Endothelial cell of umbilical vein (primary cell): ENCODE data around the gene RHOV. TPM values are rescaled to one million over a fixed set of nuclear protein-coding genes. Genes with fewer than 3 reads are reported as not detected.

Experiments
- BruUV-seq: library from RNA; stranded (reverse); fragments of 400-500 nt; replicated peaks from 2 replicates; lab custom pipeline; 2021; lab: Mats Ljungman, UMichigan
- CTCF ChIA-PET: fragments of 300-600, 350-600 bp; sonication (Branson Sonifier 250); formaldehyde crosslinking; loops from one replicate; lab custom pipeline; 2021; ENCODE audit warnings: antibody characterized with exemption, inconsistent platforms; lab: Charles Lee
- POLR2A ChIA-PET: fragments of 300-600, 350-600 bp; sonication (Branson Sonifier 250); formaldehyde crosslinking; loops from one replicate; lab custom pipeline; 2021; ENCODE audit warnings: antibody characterized with exemption, inconsistent platforms; lab: Charles Lee
- DNase-seq: peaks from one replicate; pipeline ENCODE4 v3.0.0-alpha.2; 2011; ENCODE audit warnings: low read depth, low spot score
- FAIRE-seq: peaks from 2 replicates; lab custom pipeline; 2011; peaks lifted over from hg19 to GRCh38; lab: Jason Lieb, UNC
- H2AFZ ChIP-seq: 2 replicates; pipeline ENCODE4 v1.6.0; 2012; ENCODE audit warnings: low read depth, low read length, control low read depth, inconsistent platforms
- H3K27ac ChIP-seq: 2 replicates; pipeline ENCODE4 v1.5.1; 2011; ENCODE audit warnings: low read depth, mild to moderate bottlenecking, control low read depth, low read length, moderate library complexity; ENCODE audit not compliant: insufficient read depth
- H3K27me3 ChIP-seq, 2 experiments: 2 replicates each; pipeline versions ENCODE4 v1.6.0 to v1.6.1; 2011; ENCODE audit warnings: low read length in 2 of 2, mixed read lengths in 1 of 2; ENCODE audit not compliant: control insufficient read depth in 2 of 2, insufficient read depth in 2 of 2
- H3K36me3 ChIP-seq, 2 experiments: 2 replicates in 1 of 2; 3 replicates in 1 of 2; pipeline ENCODE4 v1.5.1; 2011; ENCODE audit warnings: low read length in 2 of 2, mild to moderate bottlenecking in 1 of 2, moderate library complexity in 1 of 2; ENCODE audit not compliant: control insufficient read depth in 2 of 2, insufficient read depth in 2 of 2; ENCODE audit errors: extremely low read depth in 1 of 2
- H3K4me1 ChIP-seq: 3 replicates; pipeline ENCODE4 v1.5.1; 2011; ENCODE audit warnings: mild to moderate bottlenecking, low read length; ENCODE audit not compliant: control insufficient read depth, insufficient read depth; ENCODE audit errors: extremely low read depth
- H3K4me2 ChIP-seq: 2 replicates; pipeline ENCODE4 v1.6.1; 2011; ENCODE audit warnings: low read length, control low read depth, mixed read lengths; ENCODE audit not compliant: insufficient read depth
- H3K4me3 ChIP-seq, 3 experiments: fragments of 200-600 bp in 1 of 3; sonication (generic), shearing (Covaris generic) in 1 of 3; replicated peaks in 1 of 3; 2 replicates each; pipeline ENCODE4 v1.5.1; 2011 to 2016; ENCODE audit warnings: control low read depth in 3 of 3, low read length in 3 of 3, mild to moderate bottlenecking in 2 of 3, inconsistent platforms in 1 of 3, low read depth in 1 of 3, moderate library complexity in 1 of 3; ENCODE audit not compliant: insufficient read depth in 1 of 3
- H3K79me2 ChIP-seq: 2 replicates; pipeline ENCODE4 v1.6.0; 2012; ENCODE audit warnings: low read length, inconsistent platforms; ENCODE audit not compliant: control insufficient read depth, insufficient read depth
- H3K9ac ChIP-seq: replicated peaks from 2 replicates; pipeline ENCODE3; 2011; ENCODE audit warnings: low read length, control low read depth; ENCODE audit not compliant: insufficient read depth; ENCODE audit errors: extremely low read depth
- H3K9me1 ChIP-seq: replicated peaks from 3 replicates; pipeline ENCODE4 v1.6.0; 2011; ENCODE audit warnings: mild to moderate bottlenecking, low read length; ENCODE audit not compliant: control insufficient read depth, insufficient read depth; ENCODE audit errors: extremely low read depth
- H3K9me3 ChIP-seq: replicated peaks from 2 replicates; pipeline ENCODE4 v1.5.1; 2012; ENCODE audit warnings: low read length, inconsistent platforms; ENCODE audit not compliant: control insufficient read depth, insufficient read depth
- H4K20me1 ChIP-seq: replicated peaks from 2 replicates; pipeline ENCODE3; 2011; ENCODE audit warnings: mild to moderate bottlenecking, low read length; ENCODE audit not compliant: control insufficient read depth, insufficient read depth; ENCODE audit errors: extremely low read depth
- CTCF ChIP-seq, 2 donors: IDR thresholded peaks; 1 replicate in 1 of 2; 2 replicates in 1 of 2; pipeline ENCODE4 v1.5.1; 2011; ENCODE audit warnings: low read length in 2 of 2, mild to moderate bottlenecking in 2 of 2, moderate library complexity in 2 of 2, control low read depth in 1 of 2, inconsistent platforms in 1 of 2, low read depth in 1 of 2; ENCODE audit not compliant: insufficient read depth in 1 of 2; ENCODE audit errors: extremely low read depth in 1 of 2
- EZH2 ChIP-seq: IDR thresholded peaks from 2 replicates; pipeline ENCODE4 v1.6.1; 2012; ENCODE audit warnings: borderline replicate concordance, low read depth, mild to moderate bottlenecking, moderate library complexity, low read length, inconsistent platforms; ENCODE audit not compliant: severe bottlenecking
- FOS ChIP-seq: IDR thresholded peaks from 2 replicates; pipeline ENCODE4 v1.6.1; 2011; ENCODE audit warnings: mild to moderate bottlenecking, low read length, moderate library complexity, borderline replicate concordance; ENCODE audit not compliant: insufficient read depth
- GATA2 ChIP-seq: IDR thresholded peaks from 2 replicates; pipeline ENCODE4 v1.7.0; 2011; ENCODE audit warnings: low read depth, mild to moderate bottlenecking, moderate library complexity, mixed read lengths, low read length; ENCODE audit not compliant: insufficient read length, insufficient read depth
- JUN ChIP-seq: IDR thresholded peaks from 2 replicates; pipeline ENCODE4 v1.6.1; 2011; ENCODE audit warnings: borderline replicate concordance, low read depth; ENCODE audit not compliant: insufficient read length, insufficient read depth
- MAX ChIP-seq: IDR thresholded peaks from 2 replicates; pipeline ENCODE4 v1.6.1; 2011; ENCODE audit not compliant: insufficient read depth, insufficient read length
- MYC ChIP-seq: IDR thresholded peaks from one replicate; pipeline ENCODE4 v1.6.1; 2011; ENCODE audit warnings: mild to moderate bottlenecking, low read depth, low read length
- POLR2A ChIP-seq: IDR thresholded peaks from 2 replicates; pipeline ENCODE4 v1.6.1; 2012; ENCODE audit warnings: low read depth, mild to moderate bottlenecking, control low read depth, low read length
- POLR2AphosphoS5 ChIP-seq: IDR thresholded peaks from 2 replicates; pipeline ENCODE4 v1.6.1; 2012; ENCODE audit warnings: low read depth, mild to moderate bottlenecking, control low read depth, low read length, moderate library complexity; ENCODE audit not compliant: insufficient read depth
- dilution Hi-C: fragments of 300-500 bp; cut with MboI; formaldehyde crosslinking; loops from one replicate; pipeline ENCODE4 v1.15.0; 2019; ENCODE audit warnings: low sequenced_read_pairs; ENCODE audit not compliant: extremely low pct_ligation_motif_present
- intact Hi-C: fragments of 100-400 bp; cut with micrococcal nuclease; formaldehyde crosslinking; loops from one replicate; pipeline ENCODE4 v1.10.0; 2022
- polyA plus RNA-seq, 4 experiments: library from polyadenylated mRNA; depleted of rRNA in 3 of 4; stranded (reverse) in 3 of 4; unstranded in 1 of 4; fragments of >200 nt; gene quantifications; 2 replicates each; pipeline versions ENCODE4 v1.2.1 to v1.2.3, GENCODE V29; 2011 to 2012; ENCODE audit warnings: missing spikeins in 1 of 4
- total RNA-seq: library from RNA; stranded (reverse); gene quantifications from 2 replicates; pipeline ENCODE4 v1.2.3, GENCODE V29; 2021

The RHOV gene
- total and polyA plus RNA-seq, 2 donors (not counting 3 experiments of a cell fraction or from before 2014, with no cell fraction given): 0.15 to 0.20 TPM

- Histone ChIP-seq H3K27me3 (peaks cover 8 to 9% of the 10 kb centered on the region in 2 experiments), H3K4me3 (no peak overlapping the region), H3K9ac (no peak overlapping the region), H3K4me1 (no peaks in the 10 kb centered on the region), H3K4me2 (no peak overlapping the region), H4K20me1 (no peaks in the 10 kb centered on the region), H3K9me3 (no peaks in the 10 kb centered on the region), H3K9me1 (no peaks in the 10 kb centered on the region), H3K36me3 (no peaks in the 10 kb centered on the region), H2AFZ (no peak overlapping the region), H3K27ac (no peak overlapping the region), H3K79me2 (no peaks in the 10 kb centered on the region)
- TF ChIP-seq POLR2AphosphoS5 (no peak), GATA2 (no peak), FOS (no peak), POLR2A (no peak), MYC (no peak), JUN (no peak), MAX (no peak), EZH2 (no peak), CTCF (IDR thresholded peaks at IDR 0.05; ENCODE audit: extremely low read depth in 1 of 2, insufficient read depth in 1 of 2, low read depth in 1 of 2, low read length in 2 of 2) (no peak)
- DNase-seq (no peak), FAIRE-seq (no peak)
- CTCF ChIA-PET: interaction anchor here (1.0 to 8.3 kb wide), 3 partner anchors 9 to 19 kb away, joined by 3 to 71 read pairs (median 3); partner anchors contain the start of gene PPP1R14D
- BruUV-seq: no TSS peak
- intact Hi-C loops: no loop called here
- dilution Hi-C loops: no loop called here
- POLR2A ChIA-PET: no interaction called here
Observed at GRCh38 chr15:40838756-40839155, 35.3 kb downstream of the RHOV start.
